Stimulated activated CD4-positive, alpha-beta T cell treated with anti-CD3 and anti-CD28 coated beads, Interleukin-1b, Interleukin-23, amount 100 ng/mL, for 4 hours (primary cell): ENCODE measurements around the gene GMCL2.
"Not testable (repeated sequence)": the region's sequence is repeated elsewhere in the genome, so short reads cannot be mapped to it uniquely, and the experiment has no call there.

Experiments
- DNase-seq, 2 donors: peaks; one replicate each; pipeline ENCODE4 v3.0.0-alpha.2; 2020; ENCODE audit warnings: low read depth in 2 of 2

GMCL2 gene, protein sequence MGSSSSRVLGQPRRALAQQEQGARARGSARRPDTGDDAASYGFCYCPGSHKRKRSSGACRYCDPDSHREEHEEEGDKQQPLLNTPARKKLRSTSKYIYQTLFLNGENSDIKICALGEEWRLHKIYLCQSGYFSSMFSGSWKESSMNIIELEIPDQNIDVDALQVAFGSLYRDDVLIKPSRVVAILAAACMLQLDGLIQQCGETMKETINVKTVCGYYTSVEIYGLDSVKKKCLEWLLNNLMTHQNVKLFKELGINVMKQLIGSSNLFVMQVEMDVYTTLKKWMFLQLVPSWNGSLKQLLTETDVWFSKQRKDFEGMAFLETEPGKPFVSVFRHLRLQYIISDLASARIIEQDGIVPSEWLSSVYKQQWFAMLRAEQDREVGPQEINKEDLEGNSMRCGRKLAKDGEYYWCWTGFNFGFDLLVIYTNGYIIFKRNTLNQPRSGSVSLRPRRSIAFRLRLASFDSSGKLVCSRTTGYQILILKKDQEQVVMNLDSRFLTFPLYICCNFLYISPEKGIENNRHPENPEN

GRCh38 chr5:178187014-178187413 lies at the start of gene GMCL2:
TSS of gene GMCL2 (minus strand) at chr5:178187371. CDS start at chr5:178187299, 72 bp downstream.
- no peak for DNase-seq

GRCh38 chr5:178236679-178237078 lies 49.5 kb upstream of the GMCL2 start:
- DNase-seq, result no peak

- no peak for DNase-seq
Observed at GRCh38 chr5:178236126-178236525, 49.0 kb upstream of the GMCL2 start.

- no peak for DNase-seq
Observed at GRCh38 chr5:178235588-178235974, 48.4 kb upstream of the GMCL2 start.

DNA sequence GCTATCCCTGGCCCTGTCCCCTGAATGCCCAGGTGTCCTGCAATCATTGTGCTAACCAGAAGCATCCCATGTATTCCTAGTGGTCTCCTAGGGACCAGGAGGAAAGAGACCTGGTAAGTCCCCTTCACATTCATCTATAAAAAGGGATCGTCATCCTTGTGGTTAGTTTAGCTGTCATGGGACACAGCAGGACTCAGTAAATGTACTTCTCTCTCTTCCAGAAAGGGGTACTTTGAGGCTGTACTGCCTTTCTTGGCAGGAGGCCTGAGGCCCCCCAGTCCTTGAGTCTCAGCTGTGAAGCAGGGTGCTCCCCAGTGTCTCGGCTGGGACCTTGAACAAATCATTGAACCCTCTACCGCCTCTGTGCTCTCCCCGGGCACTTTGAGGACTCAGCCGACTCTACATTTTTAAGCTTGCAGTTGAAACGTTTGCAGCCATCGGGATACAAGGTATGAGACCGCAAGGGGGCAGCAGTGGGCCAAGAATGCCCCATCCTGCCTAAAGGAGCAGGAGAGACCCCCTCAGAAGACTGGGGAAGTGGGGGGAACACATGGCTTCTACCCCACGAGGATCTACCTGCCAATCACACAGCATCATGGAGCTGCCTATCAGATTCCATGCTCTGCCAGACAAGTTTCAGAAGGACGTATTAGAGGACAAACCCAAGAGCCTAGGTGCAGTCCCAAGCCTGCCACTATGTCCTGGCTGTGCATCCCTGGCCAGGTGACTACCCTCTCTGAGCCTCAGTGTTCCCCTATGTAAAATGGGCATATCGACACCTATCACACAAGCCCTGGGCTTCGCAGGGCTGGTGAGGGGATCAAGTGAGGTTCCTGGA lies 47.8 kb upstream of the GMCL2 start:
- peak; percentile 66 to 69 for DNase-seq

DNA sequence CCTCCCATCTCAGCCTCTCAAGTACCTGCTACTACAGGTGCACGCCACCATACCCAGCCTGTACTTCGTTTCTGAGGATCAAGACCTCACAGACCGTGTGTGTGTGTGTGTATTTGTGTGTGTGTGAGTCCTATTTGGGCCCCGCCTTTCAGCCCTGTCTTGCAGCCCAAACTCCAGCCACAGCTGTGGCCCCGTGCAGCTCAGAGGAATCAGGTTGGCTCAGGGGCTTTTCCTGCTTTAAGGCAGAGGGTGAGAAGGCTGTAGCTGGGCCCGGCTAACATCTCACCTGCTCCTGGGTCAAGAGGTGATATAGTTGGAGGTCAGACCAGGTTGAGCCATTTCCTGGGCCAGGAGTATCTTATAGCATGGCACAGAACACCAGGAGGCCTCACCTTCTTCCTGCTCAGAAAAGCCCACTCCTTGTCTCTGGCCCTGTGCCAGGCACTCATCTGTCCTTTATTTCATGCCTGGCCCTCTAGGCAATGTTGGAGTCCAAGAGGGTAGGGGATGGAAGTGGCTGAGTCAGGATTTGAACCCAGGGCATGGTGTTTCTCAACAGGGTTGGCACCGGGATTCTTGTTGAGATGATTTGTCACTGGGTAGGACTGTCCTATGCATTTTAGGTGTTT lies 47.1 kb upstream of the GMCL2 start:
- no peak for DNase-seq

- no peak for DNase-seq
Observed at GRCh38 chr5:178232920-178233429, 45.8 kb upstream of the GMCL2 start.

- DNase-seq, result peak; percentile 46 to 68
Observed at GRCh38 chr5:178232124-178232919, 45.2 kb upstream of the GMCL2 start, which contains the start of gene PHYKPL. TSS of gene PHYKPL (minus strand) at chr5:178232802. CDS start at chr5:178232550, 252 bp downstream.

DNA sequence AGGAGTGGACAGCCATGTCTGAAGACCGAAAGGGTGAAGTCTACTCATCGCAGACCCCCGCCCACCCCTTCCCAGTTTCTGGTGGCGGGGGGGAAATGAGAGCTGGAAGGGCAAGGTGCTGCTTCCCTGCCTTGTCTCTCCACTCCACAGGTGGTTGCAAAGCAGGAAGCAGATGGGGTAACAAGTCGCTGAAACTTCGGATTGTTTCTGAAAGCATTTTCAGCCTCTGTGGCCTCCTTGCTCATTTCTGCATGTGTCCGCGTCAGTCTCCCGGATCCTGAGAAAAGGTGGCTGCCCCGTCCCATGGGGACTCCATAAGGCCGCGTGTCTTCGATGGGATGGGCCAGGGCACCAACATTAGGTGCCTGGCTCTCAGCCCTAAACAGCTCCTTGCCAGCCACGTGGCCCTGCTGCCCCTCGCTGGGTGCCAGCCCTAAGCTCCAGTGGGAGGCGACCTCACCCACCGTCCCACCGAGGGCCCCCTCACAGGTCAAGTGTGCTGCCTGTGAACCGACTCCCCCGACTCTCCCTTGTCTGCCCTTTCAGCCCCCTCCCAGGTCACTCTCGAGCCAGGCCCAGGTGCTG lies 44.5 kb upstream of the GMCL2 start:
- DNase-seq, result no peak

- DNase-seq, result no peak
Observed at GRCh38 chr5:178230879-178231538, 43.8 kb upstream of the GMCL2 start.

- DNase-seq, result no peak
Observed at GRCh38 chr5:178229861-178230260, 42.7 kb upstream of the GMCL2 start.

GRCh38 chr5:178229111-178229510 lies 41.9 kb upstream of the GMCL2 start:
- not testable (repeated sequence) for DNase-seq

DNA sequence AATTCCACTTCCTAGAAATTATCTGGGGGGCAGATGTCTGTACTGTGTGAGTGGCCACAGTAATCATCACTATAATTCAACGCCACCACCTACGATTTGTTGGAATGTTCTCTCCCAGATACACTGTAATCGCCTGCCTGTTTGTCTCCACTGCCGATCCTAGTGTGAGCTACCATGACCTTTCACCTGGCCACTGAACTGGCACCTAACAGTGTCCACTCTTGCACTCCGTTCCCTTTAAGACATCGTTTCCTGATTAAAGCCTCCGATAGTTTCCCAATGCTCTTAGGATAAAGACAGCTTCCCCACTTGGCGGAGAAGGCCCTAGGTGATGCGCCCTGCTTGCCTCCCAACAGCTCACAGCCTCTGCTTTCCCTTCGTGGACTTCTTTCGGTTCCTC lies 41.4 kb upstream of the GMCL2 start:
- no peak for DNase-seq

DNA sequence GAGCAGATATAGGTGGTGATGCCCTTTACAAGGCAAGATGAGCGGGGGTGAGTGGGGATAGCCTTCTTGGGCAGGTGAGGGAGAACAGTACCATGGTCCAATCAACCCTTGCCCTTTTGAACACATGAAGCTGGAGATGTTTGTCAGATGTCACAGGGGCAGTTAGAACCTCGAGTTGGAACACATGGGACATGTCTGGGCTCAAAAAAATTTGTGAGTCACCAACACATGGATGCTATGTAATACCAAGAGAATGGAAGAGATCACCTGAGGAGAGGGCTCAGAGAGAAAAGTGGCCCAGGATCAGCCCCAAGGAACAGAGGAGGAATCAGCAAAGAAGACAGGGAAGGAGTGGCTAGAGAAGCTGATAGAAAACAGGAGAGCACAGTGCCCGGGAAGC lies 40.8 kb upstream of the GMCL2 start:
- no peak for DNase-seq

GRCh38 chr5:178227138-178227659 lies 40.0 kb upstream of the GMCL2 start:
- DNase-seq, result no peak

DNA sequence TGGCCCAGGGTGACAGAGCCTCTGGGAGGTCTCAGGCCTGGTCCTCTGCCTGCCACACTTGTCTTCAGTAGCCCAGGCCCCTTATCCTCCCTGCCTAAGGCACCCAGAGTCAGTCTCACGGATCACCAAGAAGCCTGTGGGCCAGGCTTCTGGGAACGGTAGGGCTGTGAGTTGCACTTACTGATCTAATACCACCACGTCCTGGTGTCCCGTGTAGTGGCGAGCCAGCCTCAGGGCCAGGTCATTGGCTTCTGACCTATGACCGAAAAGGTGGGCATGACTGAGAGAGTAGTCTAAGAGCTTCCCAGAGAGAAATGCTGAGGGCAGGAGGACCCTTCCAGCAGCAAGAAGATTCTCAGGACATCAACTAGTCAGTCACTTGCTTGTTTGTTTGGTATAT lies 38.0 kb upstream of the GMCL2 start:
- no peak for DNase-seq

- no peak for DNase-seq
Observed at GRCh38 chr5:178224403-178224802, 37.2 kb upstream of the GMCL2 start.

DNA sequence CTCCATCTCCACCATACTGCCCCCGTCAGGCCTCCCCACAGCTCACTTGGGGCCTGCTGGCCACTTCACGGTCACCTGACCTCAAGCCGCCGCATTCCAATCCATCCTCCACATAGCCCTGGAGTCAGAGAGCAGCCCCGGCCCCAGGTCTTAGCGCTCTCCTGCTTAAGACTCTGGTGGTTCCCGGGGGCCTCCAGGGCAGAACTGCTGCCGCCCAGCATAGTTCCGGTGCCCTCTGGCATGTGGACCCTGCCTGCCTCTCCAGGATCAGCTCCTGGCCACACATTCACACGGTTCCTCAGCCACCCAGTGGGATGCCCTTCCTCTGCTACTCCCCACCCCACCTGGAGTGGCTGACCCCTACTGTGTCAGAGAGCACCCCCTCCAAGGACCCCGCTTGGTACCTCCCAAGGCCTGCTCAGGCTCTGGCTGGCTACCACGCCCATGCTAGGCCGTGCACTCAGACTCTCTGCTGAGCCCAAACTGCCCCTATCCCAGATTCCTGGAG lies 36.7 kb upstream of the GMCL2 start:
- DNase-seq, result no peak

GRCh38 chr5:178223196-178223773 lies 36.1 kb upstream of the GMCL2 start:
- no peak for DNase-seq
